Esophagus (tissue), 2 donors: Measurements from ENCODE around the gene SH3PXD2B. TPM values are rescaled to one million over a fixed set of nuclear protein-coding genes. Genes with fewer than 3 reads are reported as not detected.
"Not testable (repeated sequence)": the region's sequence is repeated elsewhere in the genome, so short reads cannot be mapped to it uniquely, and the experiment has no call there.

ENCODE experiments used
- H3K27ac ChIP-seq, 2 donors: one replicate each; pipeline ENCODE4 v1.5.1; 2013; ENCODE audit warnings: low read depth in 2 of 2, mild to moderate bottlenecking in 2 of 2, inconsistent platforms in 1 of 2, low read length in 1 of 2, moderate library complexity in 1 of 2
- H3K27me3 ChIP-seq, 2 donors: one replicate each; pipeline ENCODE4 v1.6.1; 2013; ENCODE audit warnings: low read length in 2 of 2, control low read depth in 1 of 2, mild to moderate bottlenecking in 1 of 2; ENCODE audit not compliant: insufficient read depth in 2 of 2, control insufficient read depth in 1 of 2
- H3K36me3 ChIP-seq, 2 donors: one replicate each; pipeline ENCODE4 v1.6.1; 2013; ENCODE audit warnings: low read length in 1 of 2; ENCODE audit not compliant: control insufficient read depth in 2 of 2, insufficient read depth in 2 of 2
- H3K4me1 ChIP-seq, 2 donors: one replicate each; pipeline ENCODE4 v1.6.1; 2013; ENCODE audit warnings: low read length in 1 of 2; ENCODE audit not compliant: control insufficient read depth in 2 of 2, insufficient read depth in 2 of 2
- H3K4me3 ChIP-seq, 2 donors: one replicate each; pipeline ENCODE4 v1.5.1; 2013; ENCODE audit warnings: low read length in 2 of 2, mild to moderate bottlenecking in 2 of 2, low read depth in 1 of 2, moderate library complexity in 1 of 2
- H3K9me3 ChIP-seq, 2 donors: one replicate each; pipeline ENCODE4 v1.6.1; 2013; ENCODE audit warnings: mild to moderate bottlenecking in 2 of 2, low read depth in 1 of 2, low read length in 1 of 2, moderate library complexity in 1 of 2; ENCODE audit not compliant: control insufficient read depth in 2 of 2, insufficient read depth in 1 of 2
- WGBS, 2 donors: extraction: QIAGEN DNeasy Blood & Tissue Kit; methylation state at CpG; one replicate each; pipeline ENCODE4 v1.1.7; 2013; 5-methylcytosine and 5-hydroxymethylcytosine counted together
- polyA plus RNA-seq, 2 donors: library from polyadenylated mRNA; stranded (reverse); fragments of 200-250 nt; gene quantifications; one replicate each; pipeline ENCODE4 v1.2.3, GENCODE V29; 2013
- donor health status: healthy with polysubstance abuse.
- donor health status: Bipolar disorder and iron deficiency.

The SH3PXD2B gene
- polyA plus RNA-seq, 2 donors: 3.0 to 4.5 TPM

GRCh38 chr5:172336676-172337285, 117.5 kb downstream of the SH3PXD2B start:
- Histone ChIP-seq H3K36me3 (peaks cover 0 to 9% of the 10 kb centered on the region in 2 donors), H3K27ac (no peak overlapping the region), H3K4me1 (no peaks in the 10 kb centered on the region), H3K27me3 (no peaks in the 10 kb centered on the region), H3K4me3 (no peak overlapping the region), H3K9me3 (no peaks in the 10 kb centered on the region)
- WGBS, 2 donors: 78 to 79% methylated on average over 9 of the region's 9 CpGs

DNA sequence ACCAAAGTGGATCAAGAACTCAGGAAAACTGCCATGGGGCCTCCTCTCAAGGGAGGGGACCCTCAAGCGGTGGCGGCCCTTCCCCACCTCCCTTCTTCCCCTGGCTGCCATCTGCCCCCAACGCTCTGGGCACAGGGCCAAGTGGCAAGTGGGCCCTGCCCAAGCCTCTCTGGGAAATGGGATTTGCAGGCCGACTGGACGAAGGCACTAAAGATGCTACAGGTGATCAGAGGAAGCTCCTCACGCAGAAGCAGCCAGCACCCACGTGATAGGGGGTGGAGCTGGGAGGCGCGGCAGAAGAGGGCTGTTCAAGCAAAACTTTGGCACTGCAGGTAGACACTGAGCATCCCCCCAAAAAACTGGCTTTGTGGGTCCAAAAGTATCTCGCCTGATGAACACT, 118.1 kb downstream of the SH3PXD2B start:
- peaks cover 0 to 9% of the 10 kb centered on the region in 2 donors for H3K36me3 ChIP-seq
- 67 to 69% methylated on average over 10 of the region's 10 CpGs for WGBS, 2 donors
- H3K9me3 ChIP-seq: no peaks in the 10 kb centered on the region
- no peaks in the 10 kb centered on the region for H3K27me3 ChIP-seq
- H3K27ac ChIP-seq: no peak overlapping the region
- H3K4me3 ChIP-seq: no peak overlapping the region
- H3K4me1 ChIP-seq: no peaks in the 10 kb centered on the region

DNA sequence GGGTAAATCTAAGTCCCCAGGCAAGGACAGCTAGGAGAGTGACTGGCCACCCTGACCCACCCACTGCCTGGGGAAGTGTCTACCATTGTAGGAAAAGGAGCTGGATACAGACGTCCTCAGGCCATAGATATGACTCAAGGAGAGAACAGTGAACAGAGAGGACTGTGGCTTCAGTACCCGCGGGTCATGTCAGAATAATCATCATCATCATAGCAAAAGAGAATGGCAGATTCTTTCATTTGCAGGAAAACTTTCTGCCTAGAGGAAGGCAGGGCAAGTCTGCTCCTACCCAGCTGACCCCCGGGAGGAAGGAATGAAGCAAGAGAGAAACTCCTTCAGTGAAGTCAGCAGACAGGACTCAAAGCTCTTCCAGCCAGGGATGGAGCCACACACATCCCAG, 118.6 kb downstream of the SH3PXD2B start:
- Histone ChIP-seq H3K36me3 (peaks cover 0 to 9% of the 10 kb centered on the region in 2 donors), H3K4me1 (no peaks in the 10 kb centered on the region), H3K4me3 (no peak overlapping the region), H3K27me3 (no peaks in the 10 kb centered on the region), H3K27ac (no peak overlapping the region), H3K9me3 (no peaks in the 10 kb centered on the region)
- 73 to 78% methylated on average over 4 of the region's 4 CpGs for WGBS, 2 donors

DNA sequence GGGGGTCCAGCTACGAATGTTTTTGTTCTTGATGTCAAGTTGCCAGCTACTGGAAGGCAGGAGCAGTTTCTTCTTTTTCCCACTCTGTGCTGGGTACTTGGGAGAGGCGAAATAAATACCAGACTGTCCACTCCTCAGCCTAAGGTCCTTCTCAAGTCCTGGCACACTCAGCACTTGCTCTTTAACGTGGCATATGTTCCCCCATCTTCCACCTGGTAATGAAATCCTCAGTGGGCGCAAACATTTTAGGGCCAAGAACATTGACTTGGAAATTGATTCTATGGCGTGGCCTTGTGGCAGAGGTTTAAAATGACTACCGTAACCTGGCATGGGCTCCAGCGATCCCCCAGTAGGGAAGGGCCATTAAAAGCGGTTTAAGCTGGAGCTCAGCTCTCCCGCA, 119.7 kb downstream of the SH3PXD2B start:
- 93 to 95% methylated on average over 9 of the region's 9 CpGs for WGBS, 2 donors
- Histone ChIP-seq H3K27me3 (no peaks in the 10 kb centered on the region), H3K36me3 (peaks cover 0 to 9% of the 10 kb centered on the region in 2 donors), H3K4me3 (no peak overlapping the region), H3K9me3 (no peaks in the 10 kb centered on the region), H3K27ac (no peak overlapping the region), H3K4me1 (no peaks in the 10 kb centered on the region)

GRCh38 chr5:172334196-172334595, 120.1 kb downstream of the SH3PXD2B start:
- Histone ChIP-seq H3K27me3 (no peaks in the 10 kb centered on the region), H3K9me3 (no peaks in the 10 kb centered on the region), H3K36me3 (peaks cover 0 to 9% of the 10 kb centered on the region in 2 donors), H3K4me3 (no peak overlapping the region), H3K27ac (no peak overlapping the region), H3K4me1 (no peaks in the 10 kb centered on the region)
- WGBS, 2 donors: 84 to 85% methylated on average over 8 of the region's 8 CpGs

DNA sequence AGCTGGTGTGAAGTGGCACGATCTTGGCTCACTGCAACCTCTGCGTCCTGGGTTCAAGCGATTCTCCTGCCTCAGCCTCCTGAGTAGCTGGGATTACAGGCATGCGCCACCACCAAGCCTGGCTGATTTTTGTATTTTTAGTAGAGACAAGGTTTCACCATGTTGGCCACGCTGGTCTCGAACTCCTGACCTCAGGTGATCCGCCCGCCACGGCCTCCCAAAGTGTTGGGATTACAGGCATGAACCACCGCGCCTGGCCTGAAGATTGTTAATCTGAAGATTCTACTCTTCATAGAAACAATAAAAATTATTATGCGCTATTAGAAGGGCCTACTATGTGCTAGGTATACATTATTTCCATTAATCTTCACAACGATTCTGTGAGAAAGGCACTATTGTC, 127.4 kb downstream of the SH3PXD2B start:
- H3K4me1 ChIP-seq, H3K27ac ChIP-seq, H3K36me3 ChIP-seq, H3K27me3 ChIP-seq, H3K4me3 ChIP-seq, H3K9me3 ChIP-seq: not testable (repeated sequence)
- WGBS, 2 donors: 91 to 96% methylated on average over 13 of the region's 13 CpGs

DNA sequence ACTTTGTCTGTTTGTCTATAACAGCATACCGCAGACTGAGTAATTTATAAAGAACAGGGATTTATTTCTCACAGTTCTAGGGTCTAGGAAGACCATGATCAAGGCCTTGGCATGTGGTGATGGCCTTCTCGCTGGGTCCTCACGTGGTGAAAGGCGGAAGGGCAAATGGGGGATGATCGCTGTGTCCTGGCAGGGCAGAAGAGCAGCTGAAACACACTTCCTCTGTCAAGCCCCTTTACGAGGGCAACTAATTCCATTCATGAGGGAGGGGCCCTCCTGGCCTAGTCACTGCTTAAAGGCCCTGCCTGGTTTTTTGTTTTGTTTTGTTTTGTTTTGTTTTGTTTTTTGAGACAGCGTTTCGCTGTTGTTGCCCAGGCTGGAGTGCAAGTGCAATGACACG, 128.9 kb downstream of the SH3PXD2B start:
- H3K4me3 ChIP-seq: no peak overlapping the region
- H3K36me3 ChIP-seq: no peaks in the 10 kb centered on the region
- H3K9me3 ChIP-seq: no peaks in the 10 kb centered on the region
- H3K4me1 ChIP-seq: no peaks in the 10 kb centered on the region
- no peak overlapping the region for H3K27ac ChIP-seq
- 91 to 96% methylated on average over 9 of the region's 9 CpGs for WGBS, 2 donors
- H3K27me3 ChIP-seq: no peaks in the 10 kb centered on the region

- Histone ChIP-seq H3K27me3 (no peaks in the 10 kb centered on the region), H3K36me3 (no peaks in the 10 kb centered on the region), H3K4me3 (no peak overlapping the region), H3K4me1 (no peaks in the 10 kb centered on the region), H3K27ac (no peak overlapping the region), H3K9me3 (no peaks in the 10 kb centered on the region)
- 57 to 66% methylated on average over 9 of the region's 9 CpGs for WGBS, 2 donors
These were observed 132.0 kb downstream of the SH3PXD2B start for GRCh38 chr5:172322028-172322965.

- Histone ChIP-seq H3K4me3 (no peak overlapping the region), H3K36me3 (no peaks in the 10 kb centered on the region), H3K27ac (no peak overlapping the region), H3K9me3 (no peaks in the 10 kb centered on the region), H3K27me3 (no peaks in the 10 kb centered on the region), H3K4me1 (no peaks in the 10 kb centered on the region)
These were observed 132.7 kb downstream of the SH3PXD2B start for GRCh38 chr5:172321593-172321992.
